ENCODE measurements around the gene EFEMP2.

DNA sequence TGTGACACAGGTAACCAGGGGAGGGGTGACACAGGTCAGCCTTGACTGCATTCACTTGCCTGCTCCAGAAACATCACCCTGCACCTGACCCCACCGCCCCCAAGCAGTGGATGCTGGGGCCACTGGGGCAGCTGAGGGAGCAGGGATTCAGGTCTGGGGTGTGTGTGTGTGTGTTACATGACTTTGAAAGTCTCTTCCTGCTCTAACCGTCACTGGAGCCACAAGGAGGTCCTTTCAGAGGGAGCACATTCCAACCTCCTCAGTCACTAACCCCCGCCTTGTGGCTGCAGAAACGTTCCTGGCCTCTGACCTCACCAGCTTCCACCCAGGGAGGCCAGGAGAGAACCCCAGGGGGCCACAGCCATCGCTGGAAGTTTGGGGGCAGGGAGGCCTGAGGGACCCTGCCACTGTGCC lies 30.5 kb upstream of the EFEMP2 start:
- TF ChIP-seq CTCF (IDR thresholded peaks at IDR 0.05 in 2 of 3, conservative IDR thresholded peaks at IDR 0.05 in 1 of 3; ENCODE audit: control insufficient read depth in 2 of 3, extremely low read depth in 1 of 3, insufficient read depth in 1 of 3, low read depth in 3 of 3, low read length in 3 of 3) (no peak), TCF12 (IDR thresholded peaks at IDR 0.05; ENCODE audit: low read depth, low read length) (no peak), REST (IDR thresholded peaks at IDR 0.05; ENCODE audit: low read depth, low read length) (no peak), BCL3 (IDR thresholded peaks at IDR 0.05; ENCODE audit: borderline replicate concordance, insufficient read depth, low read depth, low read length, poor library complexity, severe bottlenecking) (no peak), SUZ12 (IDR thresholded peaks at IDR 0.05; ENCODE audit: unreplicated experiment) (no peak), POLR2A (IDR thresholded peaks at IDR 0.05; ENCODE audit: low read depth, low read length) (no peak)

Data from GM12878 (cell line).